RKO (cell line): ENCODE measurements around the gene TMEM87B.
A peak's percentile ranks its signal among the peaks of the same experiment; 100 is the strongest.
"Not testable (repeated sequence)": the region's sequence is repeated elsewhere in the genome, so short reads cannot be mapped to it uniquely, and the experiment has no call there.

Experiments
- DNase-seq: peaks from one replicate; pipeline ENCODE4 v3.0.0-alpha.2; 2016; ENCODE audit warnings: low spot score

TMEM87B gene

DNA sequence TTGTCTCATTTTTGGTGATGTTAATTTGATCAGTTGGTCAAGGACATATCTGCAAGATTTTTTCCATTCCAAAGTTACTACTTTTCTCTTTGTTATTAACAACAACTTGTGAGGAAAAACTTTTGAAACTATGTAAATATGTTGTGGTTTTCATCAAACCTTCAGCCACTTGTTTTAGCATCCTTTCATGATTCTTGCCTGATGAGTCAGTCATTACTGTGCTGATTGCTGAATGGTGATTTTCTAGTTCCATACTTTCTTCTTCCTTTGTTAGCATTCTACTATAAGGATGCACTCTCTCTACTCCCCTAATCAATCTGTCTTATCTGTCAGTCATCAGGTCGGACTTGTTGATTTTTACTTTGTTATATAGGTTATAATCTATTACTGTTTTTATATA, 10.9 kb downstream of the TMEM87B start:
- DNase-seq, result peak; percentile 38

- not testable (repeated sequence) for DNase-seq
Measured at GRCh38 chr2:112069794-112070193, 14.7 kb downstream of the TMEM87B start.

- DNase-seq, result no peak
Measured at GRCh38 chr2:112073875-112074274, 18.8 kb downstream of the TMEM87B start.

- DNase-seq, result no peak
Measured at GRCh38 chr2:112074506-112074905, 19.4 kb downstream of the TMEM87B start.

GRCh38 chr2:112075490-112076260, 20.6 kb downstream of the TMEM87B start:
- DNase-seq, result no peak

- DNase-seq, result peak; percentile 5
Measured at GRCh38 chr2:112077814-112078213, 22.7 kb downstream of the TMEM87B start.

- DNase-seq, result no peak
Measured at GRCh38 chr2:112081262-112081661, 26.2 kb downstream of the TMEM87B start.

- no peak for DNase-seq
Measured at GRCh38 chr2:112084689-112085374, 29.8 kb downstream of the TMEM87B start.

DNA sequence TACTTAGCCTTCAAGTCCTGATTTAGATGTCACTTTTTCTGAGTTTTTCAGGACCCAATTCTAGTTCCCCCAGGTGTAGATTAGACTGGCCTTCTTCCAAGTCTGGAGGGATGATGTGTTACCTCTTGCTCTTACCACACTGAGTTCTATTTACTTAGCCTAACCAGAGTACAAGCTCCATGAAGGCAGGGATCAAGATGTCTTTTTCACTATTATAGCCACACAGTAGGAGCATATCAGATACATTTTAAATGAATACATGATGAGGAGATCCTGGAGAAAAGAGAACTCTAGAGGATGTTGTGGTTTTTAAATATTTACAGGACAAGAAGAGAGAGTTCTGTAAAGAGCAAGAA, 30.3 kb downstream of the TMEM87B start:
- DNase-seq, result no peak

GRCh38 chr2:112085916-112086669, 31.0 kb downstream of the TMEM87B start:
- DNase-seq, result no peak

GRCh38 chr2:112087346-112088020, 32.4 kb downstream of the TMEM87B start:
- no peak for DNase-seq

DNA sequence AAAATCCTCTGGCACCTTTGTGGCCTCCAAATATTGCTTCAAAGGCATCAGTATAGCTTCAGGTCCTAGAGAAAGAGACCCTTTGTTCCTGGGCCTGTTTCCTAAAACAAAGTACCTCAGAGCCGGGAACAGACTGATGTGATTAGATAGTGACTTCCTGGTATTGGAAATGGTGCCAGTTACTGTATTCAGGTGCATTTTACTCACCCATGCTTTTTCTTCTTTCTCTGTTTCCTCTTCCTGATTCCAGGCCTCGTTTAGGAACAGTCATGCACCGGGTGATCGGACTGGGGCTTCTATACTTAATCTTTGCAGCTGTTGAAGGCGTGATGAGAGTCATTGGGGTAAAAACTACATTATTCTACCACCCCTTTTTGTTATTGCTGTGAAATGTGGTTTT, 34.3 kb downstream of the TMEM87B start:
- no peak for DNase-seq

DNA sequence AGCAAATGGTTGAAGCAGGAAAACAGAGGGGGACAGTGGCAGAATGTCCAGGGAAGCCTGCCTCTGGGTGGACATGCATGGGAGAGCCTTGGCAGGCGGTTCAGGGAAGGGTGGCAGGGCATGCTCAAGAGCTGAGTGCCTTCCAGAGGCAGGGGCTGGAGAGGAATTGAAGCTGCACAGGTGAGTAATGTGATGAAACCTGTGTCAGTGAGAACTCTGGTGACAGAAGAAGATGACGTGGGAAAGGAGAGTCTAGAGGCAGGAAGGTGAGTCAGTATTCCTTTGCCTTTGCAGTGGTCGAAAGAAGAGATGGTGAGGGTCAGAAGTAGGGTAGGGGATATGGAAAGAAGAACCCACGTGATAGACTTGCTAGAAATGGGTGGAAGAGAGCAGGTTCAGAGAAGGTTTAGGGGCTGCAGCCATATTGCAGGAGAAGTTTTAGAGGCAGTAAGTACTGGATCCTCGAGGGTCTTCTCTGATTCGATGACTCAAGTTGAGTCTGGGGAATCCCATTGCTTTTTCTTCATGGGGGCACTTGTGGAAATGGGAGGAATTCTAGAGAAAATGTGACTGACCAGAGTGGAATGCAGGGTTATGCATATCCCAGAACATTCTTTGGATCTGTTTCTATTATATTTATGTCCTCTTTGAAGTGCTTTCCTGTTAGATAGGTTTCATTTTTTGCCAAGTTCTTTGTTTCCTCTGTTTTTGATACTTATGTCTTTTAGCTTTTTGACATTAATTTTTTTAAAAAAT, 37.4 kb downstream of the TMEM87B start:
- DNase-seq, result no peak

- no peak for DNase-seq
Measured at GRCh38 chr2:112093216-112093615, 38.1 kb downstream of the TMEM87B start.

GRCh38 chr2:112095681-112096080, 40.6 kb downstream of the TMEM87B start:
- no peak for DNase-seq

DNA sequence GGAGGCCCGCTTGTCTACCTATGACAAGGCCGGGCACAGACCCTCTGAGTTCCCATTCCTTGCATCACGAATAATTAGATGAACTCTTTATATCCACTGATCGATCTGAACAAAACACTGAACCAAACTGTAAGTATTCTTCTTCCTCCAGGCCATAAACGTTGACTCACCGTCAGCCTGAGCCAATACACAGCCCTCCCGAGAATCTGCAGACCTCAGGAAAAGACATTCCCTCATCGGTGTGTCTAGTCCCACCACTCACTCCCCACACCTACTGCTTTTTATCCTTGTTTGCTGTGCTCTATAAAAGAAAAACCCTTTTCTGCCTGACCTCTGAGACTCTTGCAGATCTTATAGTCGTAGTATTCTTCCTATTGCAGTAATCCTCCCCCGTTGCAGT, 41.0 kb downstream of the TMEM87B start:
- DNase-seq, result no peak

- DNase-seq, result no peak
Measured at GRCh38 chr2:112108178-112108832, 53.2 kb downstream of the TMEM87B start.

- DNase-seq, result no peak
Measured at GRCh38 chr2:112109278-112109677, 54.2 kb downstream of the TMEM87B start.

- DNase-seq, result no peak
Measured at GRCh38 chr2:112110966-112111365, 55.9 kb downstream of the TMEM87B start.

GRCh38 chr2:112113354-112113753, 58.3 kb downstream of the TMEM87B start:
- not testable (repeated sequence) for DNase-seq

DNA sequence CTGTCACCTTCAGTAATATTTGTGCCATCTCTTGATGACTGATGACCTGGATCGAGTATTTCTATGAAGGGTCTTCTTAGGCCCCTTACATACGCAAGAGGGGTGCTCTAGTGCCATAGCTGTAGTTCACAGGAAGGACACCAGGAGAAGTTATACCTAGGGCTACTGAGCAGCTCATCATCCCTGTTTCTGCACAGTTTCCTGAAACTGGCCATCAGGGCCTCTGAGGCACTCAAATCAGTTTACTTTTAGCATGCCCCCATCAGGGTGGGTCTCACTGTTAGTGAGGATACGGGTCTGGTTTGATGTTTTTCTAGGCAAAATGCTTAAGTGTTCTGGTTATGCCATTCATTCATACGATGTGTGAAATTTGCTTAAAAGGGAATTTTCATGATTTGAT, 63.1 kb downstream of the TMEM87B start:
- peak; percentile 31 for DNase-seq
